Activated naive CD8-positive, alpha-beta T cell treated with anti-CD3 and anti-CD28 coated beads, Interleukin-2, amount 10 ng/mL, durations not matched to agents 7 days and 5 days (primary cell): ENCODE results near the gene BPHL. TPM values are rescaled to one million over a fixed set of nuclear protein-coding genes. Genes with fewer than 3 reads are reported as not detected.
A peak's percentile ranks its signal among the peaks of the same experiment; 100 is the strongest.
"Not testable (repeated sequence)": the region's sequence is repeated elsewhere in the genome, so short reads cannot be mapped to it uniquely, and the experiment has no call there.

ENCODE experiments used
- ATAC-seq: fragments of 150-1000 bp; cut with Tn5 transposase; one replicate; pipeline ENCODE4 v1.10.0; 2021; ENCODE audit warnings: low read depth, moderate library complexity
- POLR2A ChIA-PET: fragments of 350-600 bp; sonication (Branson Sonifier 250); formaldehyde crosslinking; loops from one replicate; lab custom pipeline; 2021; ENCODE audit warnings: antibody characterized with exemption; lab: Charles Lee
- DNase-seq: peaks from one replicate; pipeline ENCODE4 v3.0.0; 2021
- H3K27ac Mint-ChIP-seq: one replicate; pipeline ENCODE4 v1.8.0; 2022; ENCODE audit warnings: mild to moderate bottlenecking, mixed read lengths
- H3K27me3 Mint-ChIP-seq: one replicate; pipeline ENCODE4 v1.8.0; 2022; ENCODE audit warnings: mild to moderate bottlenecking, moderate library complexity, mixed read lengths
- H3K36me3 Mint-ChIP-seq: one replicate; pipeline ENCODE4 v1.8.0; 2021; ENCODE audit warnings: mild to moderate bottlenecking, mixed read lengths
- H3K4me1 Mint-ChIP-seq: one replicate; pipeline ENCODE4 v1.8.0; 2021; ENCODE audit warnings: mixed read lengths
- H3K4me3 Mint-ChIP-seq: one replicate; pipeline ENCODE4 v1.8.0; 2022; ENCODE audit warnings: mild to moderate bottlenecking, moderate library complexity, mixed read lengths
- H3K9me3 Mint-ChIP-seq: one replicate; pipeline ENCODE4 v1.8.0; 2021; ENCODE audit warnings: mixed read lengths
- total RNA-seq, 2 experiments: library from RNA; stranded (reverse); gene quantifications; one replicate each; pipeline ENCODE4 v1.2.3, GENCODE V29; 2021

BPHL gene
- total RNA-seq, 2 experiments from 2014 or later: 7.7 to 8.4 TPM

- H3K4me1 Mint-ChIP-seq: peaks cover 11% of the 10 kb centered on the region
- H3K4me3 Mint-ChIP-seq, H3K27ac Mint-ChIP-seq, H3K36me3 Mint-ChIP-seq, H3K9me3 Mint-ChIP-seq, ATAC-seq, POLR2A ChIA-PET, DNase-seq: not testable (repeated sequence)
- peaks cover 16% of the 10 kb centered on the region for H3K27me3 Mint-ChIP-seq
These were observed 48.2 kb downstream of the BPHL start for GRCh38 chr6:3166535-3167225.

DNA sequence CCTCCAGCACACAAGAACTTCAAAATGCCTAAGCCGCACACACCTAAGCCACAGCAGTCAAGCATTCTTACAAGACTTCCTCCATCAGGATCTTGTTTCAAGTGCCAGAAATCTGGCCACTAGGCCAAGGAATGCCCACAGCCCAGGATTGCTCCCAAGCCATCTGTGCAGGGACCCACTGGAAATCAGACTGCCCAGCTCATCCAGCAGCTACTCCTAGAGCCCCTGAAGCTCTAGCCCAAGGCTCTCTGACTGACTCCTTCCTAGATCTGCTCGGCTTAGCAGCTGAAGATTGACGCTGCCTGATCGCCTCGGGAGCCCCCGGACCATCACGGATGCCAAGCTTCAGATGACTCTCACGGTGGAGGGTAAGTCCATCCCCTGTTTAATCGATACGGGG is 49.5 kb downstream of the BPHL start:
- DNase-seq, H3K27ac Mint-ChIP-seq, POLR2A ChIA-PET, H3K4me1 Mint-ChIP-seq, H3K27me3 Mint-ChIP-seq, ATAC-seq, H3K9me3 Mint-ChIP-seq, H3K36me3 Mint-ChIP-seq, H3K4me3 Mint-ChIP-seq: not testable (repeated sequence)

DNA sequence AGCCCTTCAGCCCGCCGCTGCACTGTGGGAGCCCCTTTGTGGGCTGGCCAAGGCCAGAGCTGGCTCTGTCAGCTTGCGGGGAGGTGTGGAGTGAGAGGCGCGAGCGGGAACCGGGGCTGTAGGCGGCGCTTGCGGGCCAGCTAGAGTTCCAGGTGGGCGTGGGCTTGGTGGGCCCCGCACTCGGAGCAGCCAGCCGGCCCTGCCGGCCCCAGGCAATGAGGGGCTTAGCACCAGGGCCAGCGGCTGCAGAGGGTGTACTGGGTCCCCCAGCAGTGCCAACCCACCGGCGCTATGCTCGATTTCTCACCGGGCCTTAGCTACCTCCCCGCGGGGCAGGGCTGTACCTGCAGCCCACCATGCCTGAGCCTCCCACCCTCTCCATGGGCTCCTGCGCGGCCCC is 52.2 kb downstream of the BPHL start:
- ATAC-seq, POLR2A ChIA-PET, H3K4me1 Mint-ChIP-seq, H3K4me3 Mint-ChIP-seq, H3K9me3 Mint-ChIP-seq, H3K27me3 Mint-ChIP-seq, H3K27ac Mint-ChIP-seq, DNase-seq, H3K36me3 Mint-ChIP-seq: not testable (repeated sequence)

GRCh38 chr6:3171313-3172175 is 53.0 kb downstream of the BPHL start:
- H3K27me3 Mint-ChIP-seq, H3K4me1 Mint-ChIP-seq, H3K36me3 Mint-ChIP-seq, POLR2A ChIA-PET, H3K27ac Mint-ChIP-seq, H3K9me3 Mint-ChIP-seq, ATAC-seq, DNase-seq, H3K4me3 Mint-ChIP-seq: not testable (repeated sequence)

DNA sequence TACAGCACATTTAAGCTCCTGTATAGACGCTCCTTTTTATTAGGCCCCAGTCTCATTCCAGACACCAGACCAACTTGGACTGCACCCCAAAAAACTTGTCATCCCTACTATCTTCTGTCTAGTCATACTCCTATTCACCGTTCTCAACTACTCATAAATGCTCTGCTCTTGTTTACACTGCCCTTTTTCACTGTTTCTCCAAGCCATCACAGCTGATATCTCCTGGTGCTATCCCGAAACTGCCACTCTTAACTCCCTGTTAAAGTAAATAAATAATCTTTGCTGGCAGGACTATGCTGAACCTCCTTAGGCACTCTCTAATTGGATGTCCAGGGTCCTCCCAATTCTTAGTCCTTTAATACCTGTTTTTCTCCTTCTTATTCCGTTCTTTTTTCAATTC is 54.3 kb downstream of the BPHL start:
- POLR2A ChIA-PET, H3K4me3 Mint-ChIP-seq, H3K27me3 Mint-ChIP-seq, H3K4me1 Mint-ChIP-seq, H3K36me3 Mint-ChIP-seq, H3K27ac Mint-ChIP-seq, H3K9me3 Mint-ChIP-seq, ATAC-seq, DNase-seq: not testable (repeated sequence)

GRCh38 chr6:3173636-3174089 is 55.2 kb downstream of the BPHL start:
- H3K9me3 Mint-ChIP-seq, DNase-seq, POLR2A ChIA-PET, H3K27ac Mint-ChIP-seq, H3K27me3 Mint-ChIP-seq, H3K4me3 Mint-ChIP-seq, H3K4me1 Mint-ChIP-seq, H3K36me3 Mint-ChIP-seq, ATAC-seq: not testable (repeated sequence)

GRCh38 chr6:3175715-3176402 is 57.3 kb downstream of the BPHL start:
- ATAC-seq: no peak
- Mint-ChIP-seq H3K9me3 (no peaks in the 10 kb centered on the region), H3K27me3 (peaks cover 6% of the 10 kb centered on the region), H3K27ac (no peak overlapping the region), H3K4me1 (peaks cover 5% of the 10 kb centered on the region), H3K36me3 (no peaks in the 10 kb centered on the region), H3K4me3 (no peak overlapping the region)
- DNase-seq: no peak
- POLR2A ChIA-PET: no interaction called here

DNA sequence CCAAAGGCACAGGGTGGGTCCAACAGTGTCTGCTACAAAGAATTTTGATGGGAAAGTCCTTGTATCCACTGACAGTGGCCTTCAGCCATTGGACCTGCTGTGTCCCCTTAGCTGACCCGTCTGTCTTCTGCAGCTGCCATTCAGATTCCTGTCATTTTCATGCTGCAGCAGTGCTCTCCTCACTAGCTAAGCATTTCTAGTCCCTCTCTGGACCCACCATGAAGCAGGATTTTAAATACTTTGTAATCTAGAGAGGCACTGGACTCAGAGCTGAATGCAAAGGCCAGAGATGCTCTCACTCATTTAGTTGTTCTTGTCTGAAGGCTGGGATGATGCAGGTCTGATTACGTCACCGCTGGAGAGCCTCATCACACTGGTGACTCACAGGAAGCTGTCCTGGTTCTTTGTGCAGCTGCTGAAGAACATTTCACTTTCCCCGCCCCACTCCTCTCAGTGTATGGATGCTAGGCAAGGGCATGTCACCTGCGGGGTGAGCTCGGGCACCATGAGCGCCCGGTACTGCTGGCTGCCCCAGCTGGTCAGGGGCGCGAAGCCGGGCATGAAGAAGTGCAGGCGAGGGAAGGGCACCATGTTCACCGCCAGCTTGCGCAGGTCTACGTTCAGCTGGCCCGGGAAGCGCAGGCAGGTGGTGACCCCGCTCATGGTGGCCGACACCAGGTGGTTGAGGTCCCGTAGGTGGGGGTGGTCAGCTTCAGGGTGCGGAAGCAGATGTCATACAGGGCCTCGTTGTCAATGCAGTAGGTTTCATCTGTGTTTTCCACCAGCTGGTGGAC is 58.2 kb downstream of the BPHL start:
- H3K4me3 Mint-ChIP-seq: no peak overlapping the region
- ATAC-seq: peak; percentile 47
- POLR2A ChIA-PET: no interaction called here

DNA sequence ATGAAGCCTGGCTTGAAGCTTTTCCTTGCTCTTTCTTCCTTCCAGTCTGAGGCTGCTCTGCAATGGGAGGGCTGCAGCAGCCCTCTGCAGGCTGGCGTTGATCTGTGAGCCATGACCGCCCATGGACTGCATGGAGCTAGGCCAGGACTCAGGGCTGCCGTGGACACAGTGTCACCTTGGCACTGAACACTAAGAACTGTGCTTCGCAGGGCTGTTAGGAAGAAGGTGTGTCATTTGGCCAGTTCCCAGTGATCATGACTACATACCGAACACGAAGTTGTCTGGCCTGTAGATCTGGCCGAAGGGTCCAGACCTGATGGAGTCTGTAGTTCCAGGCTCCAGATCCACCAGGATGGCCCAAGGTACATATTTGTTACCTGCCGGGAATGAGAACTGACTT is 60.2 kb downstream of the BPHL start:
- DNase-seq, H3K27ac Mint-ChIP-seq, H3K36me3 Mint-ChIP-seq, H3K4me1 Mint-ChIP-seq, H3K9me3 Mint-ChIP-seq, ATAC-seq, H3K4me3 Mint-ChIP-seq, POLR2A ChIA-PET: not testable (repeated sequence)
- peaks cover 12% of the 10 kb centered on the region for H3K27me3 Mint-ChIP-seq

More for the DNA sequence above, 58.2 kb downstream of the BPHL start:
- peaks cover 5% of the 10 kb centered on the region for H3K4me1 Mint-ChIP-seq
- H3K9me3 Mint-ChIP-seq: no peaks in the 10 kb centered on the region
- H3K36me3 Mint-ChIP-seq: no peaks in the 10 kb centered on the region
- DNase-seq: no peak
- H3K27me3 Mint-ChIP-seq: peaks cover 9% of the 10 kb centered on the region
- no peak overlapping the region for H3K27ac Mint-ChIP-seq

- ATAC-seq, H3K36me3 Mint-ChIP-seq, H3K9me3 Mint-ChIP-seq, H3K27ac Mint-ChIP-seq, POLR2A ChIA-PET, H3K4me1 Mint-ChIP-seq, DNase-seq: not testable (repeated sequence)
- peak overlapping the region; percentile 66 for H3K4me3 Mint-ChIP-seq
- peaks cover 15% of the 10 kb centered on the region for H3K27me3 Mint-ChIP-seq
These were observed 61.4 kb downstream of the BPHL start for GRCh38 chr6:3179945-3180344.

DNA sequence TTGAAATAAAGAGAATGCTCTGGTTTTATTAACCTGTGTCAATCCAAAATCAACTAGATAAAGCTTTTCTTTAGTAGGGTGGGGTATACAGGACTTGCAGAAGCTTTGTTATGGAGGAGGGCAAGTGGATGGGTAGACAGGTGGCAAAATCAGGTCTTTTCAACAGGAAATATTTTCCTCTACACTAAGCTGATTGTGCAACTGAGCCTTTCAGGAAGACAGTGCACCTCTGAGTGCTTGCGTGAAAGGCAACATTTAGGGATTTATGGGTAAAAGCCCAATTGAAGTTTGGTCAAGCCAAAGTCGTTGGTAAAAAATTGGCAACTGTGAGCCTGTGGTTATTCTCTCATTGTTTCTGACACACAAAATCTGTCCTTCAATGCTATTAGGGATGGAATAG is 62.6 kb downstream of the BPHL start:
- ATAC-seq: no peak
- no peak overlapping the region for H3K27ac Mint-ChIP-seq

DNA sequence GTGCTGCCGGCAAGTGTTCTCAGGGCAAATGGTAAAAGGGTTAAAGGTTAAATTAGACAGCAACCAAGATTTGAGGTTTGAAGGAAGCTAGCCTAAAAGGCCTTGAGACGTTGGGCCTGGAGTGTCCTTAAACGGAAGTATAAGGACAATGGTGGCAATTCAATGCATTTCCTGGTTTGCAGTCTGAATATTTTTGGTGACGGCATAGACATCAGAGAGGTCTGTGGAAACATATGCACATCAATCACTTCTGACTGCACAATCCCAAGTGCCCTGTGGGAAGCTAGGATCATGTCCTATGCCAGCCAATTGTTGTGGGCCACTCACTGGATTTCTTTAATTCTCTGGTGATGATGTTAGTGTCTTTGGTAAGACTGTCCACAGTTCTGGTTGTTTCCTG is 64.6 kb downstream of the BPHL start:
- ATAC-seq (no peak), DNase-seq (no peak)
- Mint-ChIP-seq H3K4me1 (peaks cover 2% of the 10 kb centered on the region), H3K27ac (no peak overlapping the region), H3K4me3 (no peak overlapping the region), H3K36me3 (no peaks in the 10 kb centered on the region), H3K9me3 (no peaks in the 10 kb centered on the region), H3K27me3 (peaks cover 21% of the 10 kb centered on the region)
- POLR2A ChIA-PET: no interaction called here

More for the DNA sequence above, 62.6 kb downstream of the BPHL start:
- no peak for DNase-seq
- POLR2A ChIA-PET: no interaction called here
- Mint-ChIP-seq H3K4me3 (no peak overlapping the region), H3K36me3 (no peaks in the 10 kb centered on the region), H3K27me3 (peaks cover 16% of the 10 kb centered on the region), H3K9me3 (no peaks in the 10 kb centered on the region), H3K4me1 (peaks cover 5% of the 10 kb centered on the region)

DNA sequence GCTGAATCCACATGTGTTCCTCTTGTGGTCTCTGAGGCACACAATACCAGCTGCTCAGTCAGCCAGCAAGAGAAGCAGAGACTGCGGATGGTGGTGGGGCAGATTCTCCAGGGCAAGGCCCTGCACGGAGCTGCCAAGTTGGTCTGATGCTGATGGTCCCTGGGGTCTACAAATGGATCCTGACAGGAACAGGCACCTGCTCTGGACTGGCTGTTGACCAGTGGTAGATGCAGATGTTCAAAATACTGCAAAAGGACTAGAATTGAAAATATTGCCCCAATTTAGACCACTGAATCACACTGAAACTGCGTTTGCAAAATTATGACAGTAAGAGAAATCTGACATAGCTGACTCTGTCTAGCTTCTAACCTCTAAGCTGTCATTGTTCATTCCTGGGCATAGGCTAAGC is 68.5 kb downstream of the BPHL start:
- Mint-ChIP-seq H3K9me3 (no peaks in the 10 kb centered on the region), H3K4me1 (no peaks in the 10 kb centered on the region), H3K36me3 (no peaks in the 10 kb centered on the region), H3K27me3 (peaks cover 18% of the 10 kb centered on the region), H3K27ac (no peak overlapping the region), H3K4me3 (no peak overlapping the region)
- DNase-seq (no peak), ATAC-seq (no peak)
- POLR2A ChIA-PET: no interaction called here
